ENCODE measurements around the gene PTPRM. TPM values are rescaled to one million over a fixed set of nuclear protein-coding genes. Genes with fewer than 3 reads are reported as not detected.

The PTPRM gene
- polyA plus RNA-seq, 1 donor (not counting 4 experiments of a cell fraction or from before 2014, with no cell fraction given): 54.5 TPM

- H3K4me1 ChIP-seq (ENCODE audit: control insufficient read depth, extremely low read depth, insufficient read depth, low read length): no peaks in the 10 kb centered on the region
- H3K4me2 ChIP-seq (ENCODE audit: control insufficient read depth, extremely low read depth, insufficient read depth, low read depth, low read length): no peak overlapping the region
- no peaks in the 10 kb centered on the region for H4K20me1 ChIP-seq (ENCODE audit: control insufficient read depth, extremely low read depth, insufficient read depth, low read length)
- no peaks in the 10 kb centered on the region for H3K9me3 ChIP-seq (ENCODE audit: control insufficient read depth, low read depth, low read length)
- TF ChIP-seq EZH2 (IDR thresholded peaks at IDR 0.05; ENCODE audit: low read length): no peak
- TF ChIP-seq, protein P1, sequence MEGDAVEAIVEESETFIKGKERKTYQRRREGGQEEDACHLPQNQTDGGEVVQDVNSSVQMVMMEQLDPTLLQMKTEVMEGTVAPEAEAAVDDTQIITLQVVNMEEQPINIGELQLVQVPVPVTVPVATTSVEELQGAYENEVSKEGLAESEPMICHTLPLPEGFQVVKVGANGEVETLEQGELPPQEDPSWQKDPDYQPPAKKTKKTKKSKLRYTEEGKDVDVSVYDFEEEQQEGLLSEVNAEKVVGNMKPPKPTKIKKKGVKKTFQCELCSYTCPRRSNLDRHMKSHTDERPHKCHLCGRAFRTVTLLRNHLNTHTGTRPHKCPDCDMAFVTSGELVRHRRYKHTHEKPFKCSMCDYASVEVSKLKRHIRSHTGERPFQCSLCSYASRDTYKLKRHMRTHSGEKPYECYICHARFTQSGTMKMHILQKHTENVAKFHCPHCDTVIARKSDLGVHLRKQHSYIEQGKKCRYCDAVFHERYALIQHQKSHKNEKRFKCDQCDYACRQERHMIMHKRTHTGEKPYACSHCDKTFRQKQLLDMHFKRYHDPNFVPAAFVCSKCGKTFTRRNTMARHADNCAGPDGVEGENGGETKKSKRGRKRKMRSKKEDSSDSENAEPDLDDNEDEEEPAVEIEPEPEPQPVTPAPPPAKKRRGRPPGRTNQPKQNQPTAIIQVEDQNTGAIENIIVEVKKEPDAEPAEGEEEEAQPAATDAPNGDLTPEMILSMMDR (optimal IDR thresholded peaks at IDR 0.05 in 1 of 3, IDR thresholded peaks at IDR 0.05 in 1 of 3, conservative IDR thresholded peaks at IDR 0.05 in 1 of 3; ENCODE audit: extremely low read depth in 1 of 3, insufficient read depth in 2 of 3, low read length in 3 of 3): no peak
- no peak for FAIRE-seq
- no peak for DNase-seq (ENCODE audit: low read depth, low spot score)
- H3K27me3 ChIP-seq (ENCODE audit: control insufficient read depth, extremely low read depth, insufficient read depth, low read length): no peaks in the 10 kb centered on the region
- no peak overlapping the region for H2AFZ ChIP-seq (ENCODE audit: control insufficient read depth, low read length)
- no peaks in the 10 kb centered on the region for H3K9me1 ChIP-seq (ENCODE audit: control insufficient read depth, extremely low read depth, insufficient read depth, low read length)
- dilution Hi-C loops (cut with MboI; ENCODE audit: extremely low pct_ligation_motif_present, low sequenced_read_pairs): no loop called here
- H3K79me2 ChIP-seq (ENCODE audit: control insufficient read depth, insufficient read depth, low read length): no peaks in the 10 kb centered on the region
- H3K36me3 ChIP-seq (ENCODE audit: control insufficient read depth in 2 of 2, extremely low read depth in 1 of 2, insufficient read depth in 2 of 2, low read length in 2 of 2): no peaks in the 10 kb centered on the region
- H3K9ac ChIP-seq (ENCODE audit: control insufficient read depth, extremely low read depth, insufficient read depth, low read length): no peak overlapping the region
- H3K27ac ChIP-seq (ENCODE audit: control insufficient read depth, insufficient read depth, low read length): no peak overlapping the region
- H3K4me3 ChIP-seq (ENCODE audit: control insufficient read depth in 2 of 3, extremely low read depth in 1 of 3, insufficient read depth in 2 of 3, low read depth in 1 of 3, low read length in 3 of 3): no peak overlapping the region
Observed at GRCh38 chr18:7895346-7895745, 328.2 kb downstream of the PTPRM start.

DNA sequence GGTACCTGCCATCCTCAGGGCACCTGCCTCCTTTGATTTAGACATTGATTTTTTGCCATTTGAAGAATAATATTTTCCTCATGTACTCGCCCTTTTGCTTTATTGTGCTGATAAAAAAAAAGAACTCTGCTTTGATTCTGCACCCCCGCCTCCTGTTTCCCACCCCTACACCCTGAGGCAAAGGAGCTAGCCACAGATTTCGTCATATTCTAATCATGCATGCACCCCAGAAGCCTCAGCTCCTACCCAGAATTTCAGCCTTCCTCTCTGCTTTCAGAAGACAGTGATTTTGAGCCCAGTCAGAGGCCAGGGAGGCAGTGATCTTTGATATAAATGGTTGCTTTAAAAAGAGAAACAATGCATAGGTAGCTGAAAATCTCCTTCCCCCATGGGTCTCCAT, 329.0 kb downstream of the PTPRM start:
- Histone ChIP-seq H3K27ac (ENCODE audit: control insufficient read depth, insufficient read depth, low read length) (no peak overlapping the region), H3K4me3 (ENCODE audit: control insufficient read depth in 2 of 3, extremely low read depth in 1 of 3, insufficient read depth in 2 of 3, low read depth in 1 of 3, low read length in 3 of 3) (no peak overlapping the region), H3K9me1 (ENCODE audit: control insufficient read depth, extremely low read depth, insufficient read depth, low read length) (no peaks in the 10 kb centered on the region), H3K27me3 (ENCODE audit: control insufficient read depth, extremely low read depth, insufficient read depth, low read length) (no peaks in the 10 kb centered on the region), H3K4me2 (ENCODE audit: control insufficient read depth, extremely low read depth, insufficient read depth, low read depth, low read length) (no peak overlapping the region), H3K4me1 (ENCODE audit: control insufficient read depth, extremely low read depth, insufficient read depth, low read length) (no peaks in the 10 kb centered on the region), H3K36me3 (ENCODE audit: control insufficient read depth in 2 of 2, extremely low read depth in 1 of 2, insufficient read depth in 2 of 2, low read length in 2 of 2) (no peaks in the 10 kb centered on the region), H3K9ac (ENCODE audit: control insufficient read depth, extremely low read depth, insufficient read depth, low read length) (no peak overlapping the region), H2AFZ (ENCODE audit: control insufficient read depth, low read length) (no peak overlapping the region), H3K9me3 (ENCODE audit: control insufficient read depth, low read depth, low read length) (no peaks in the 10 kb centered on the region), H3K79me2 (ENCODE audit: control insufficient read depth, insufficient read depth, low read length) (no peaks in the 10 kb centered on the region), H4K20me1 (ENCODE audit: control insufficient read depth, extremely low read depth, insufficient read depth, low read length) (no peaks in the 10 kb centered on the region)
- dilution Hi-C loops (cut with MboI; ENCODE audit: extremely low pct_ligation_motif_present, low sequenced_read_pairs): no loop called here
- TF ChIP-seq EZH2 (IDR thresholded peaks at IDR 0.05; ENCODE audit: low read length): no peak
- TF ChIP-seq, protein P1 (optimal IDR thresholded peaks at IDR 0.05 in 1 of 3, IDR thresholded peaks at IDR 0.05 in 1 of 3, conservative IDR thresholded peaks at IDR 0.05 in 1 of 3; ENCODE audit: extremely low read depth in 1 of 3, insufficient read depth in 2 of 3, low read length in 3 of 3): no peak
- FAIRE-seq (no peak), DNase-seq (ENCODE audit: low read depth, low spot score) (no peak)
